PC-3 (cell line): ENCODE measurements around the gene CNTNAP5.

Source experiments
- EZH2 ChIP-seq: fragments of 300-600 bp; sonication (generic); IDR thresholded peaks from one replicate; pipeline ENCODE4 v1.6.1; 2017; ENCODE audit warnings: antibody characterized with exemption, mild to moderate bottlenecking, low read length; ENCODE audit not compliant: unreplicated experiment
- EZH2phosphoT487 ChIP-seq: fragments of 300-600 bp; sonication (generic); IDR thresholded peaks from 2 replicates; pipeline ENCODE4 v1.6.1; 2018; ENCODE audit warnings: mild to moderate bottlenecking, antibody characterized with exemption, low read length, borderline replicate concordance
- TF ChIP-seq, protein P1 (sequence below): fragments of 300-600 bp; sonication (generic); conservative IDR thresholded peaks from 2 replicates; pipeline ENCODE4 v1.5.1; 2017; ENCODE audit warnings: antibody characterized with exemption, low read depth, mild to moderate bottlenecking, low read length

DNA sequence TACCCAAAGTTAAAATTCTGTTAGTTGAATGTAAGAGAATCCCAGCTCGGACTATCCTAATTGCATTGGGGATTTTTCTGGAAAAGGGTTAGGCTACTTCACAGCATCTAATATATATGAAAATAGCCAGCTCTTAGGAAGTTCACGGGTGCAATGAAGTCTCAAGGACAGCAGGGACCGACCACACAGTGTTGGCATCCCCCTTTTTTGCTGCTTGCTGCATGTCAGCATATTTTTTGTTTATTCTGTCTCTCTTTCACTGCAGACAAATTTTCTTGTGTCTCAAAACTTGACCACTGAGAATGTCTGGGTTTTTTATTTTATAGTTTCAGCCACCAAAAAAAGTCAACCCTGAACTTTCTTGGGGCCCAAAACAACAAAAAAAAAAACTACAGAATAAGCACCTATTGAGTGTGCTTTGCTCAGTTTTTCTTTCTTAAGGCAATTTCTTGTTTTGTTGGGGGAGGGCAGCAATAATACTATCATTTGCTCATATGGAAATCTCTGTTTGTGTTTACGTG is 535.6 kb downstream of the CNTNAP5 start:
- TF ChIP-seq, protein P1, sequence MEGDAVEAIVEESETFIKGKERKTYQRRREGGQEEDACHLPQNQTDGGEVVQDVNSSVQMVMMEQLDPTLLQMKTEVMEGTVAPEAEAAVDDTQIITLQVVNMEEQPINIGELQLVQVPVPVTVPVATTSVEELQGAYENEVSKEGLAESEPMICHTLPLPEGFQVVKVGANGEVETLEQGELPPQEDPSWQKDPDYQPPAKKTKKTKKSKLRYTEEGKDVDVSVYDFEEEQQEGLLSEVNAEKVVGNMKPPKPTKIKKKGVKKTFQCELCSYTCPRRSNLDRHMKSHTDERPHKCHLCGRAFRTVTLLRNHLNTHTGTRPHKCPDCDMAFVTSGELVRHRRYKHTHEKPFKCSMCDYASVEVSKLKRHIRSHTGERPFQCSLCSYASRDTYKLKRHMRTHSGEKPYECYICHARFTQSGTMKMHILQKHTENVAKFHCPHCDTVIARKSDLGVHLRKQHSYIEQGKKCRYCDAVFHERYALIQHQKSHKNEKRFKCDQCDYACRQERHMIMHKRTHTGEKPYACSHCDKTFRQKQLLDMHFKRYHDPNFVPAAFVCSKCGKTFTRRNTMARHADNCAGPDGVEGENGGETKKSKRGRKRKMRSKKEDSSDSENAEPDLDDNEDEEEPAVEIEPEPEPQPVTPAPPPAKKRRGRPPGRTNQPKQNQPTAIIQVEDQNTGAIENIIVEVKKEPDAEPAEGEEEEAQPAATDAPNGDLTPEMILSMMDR: no peak
- TF ChIP-seq EZH2phosphoT487 (no peak), EZH2 (no peak)
